ENCODE measurements around the gene MKI67.

The MKI67 gene

DNA sequence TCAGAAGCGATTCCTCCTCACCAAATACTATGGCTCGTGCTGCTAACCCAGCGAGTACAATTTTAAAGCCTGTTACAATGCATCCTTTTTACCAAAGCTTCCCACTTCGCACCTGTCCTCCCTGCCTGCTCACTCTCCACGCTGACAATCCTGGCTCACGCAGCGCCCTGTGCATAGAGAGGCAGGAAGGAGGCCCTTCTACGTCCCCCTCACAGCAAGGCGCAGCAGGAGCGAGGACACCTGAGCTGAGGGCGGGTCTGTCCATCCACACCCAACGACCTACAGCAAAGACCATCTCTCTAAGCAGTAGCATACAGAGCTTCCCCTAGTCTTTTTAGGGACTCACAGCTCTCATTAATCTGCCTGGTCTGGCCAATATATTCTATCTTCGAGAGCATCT, 46.0 kb downstream of the MKI67 start:
- DNase-seq = no peak

- peak; percentile 40 for DNase-seq
These were observed 47.9 kb downstream of the MKI67 start for GRCh38 chr10:128078136-128078969.

DNA sequence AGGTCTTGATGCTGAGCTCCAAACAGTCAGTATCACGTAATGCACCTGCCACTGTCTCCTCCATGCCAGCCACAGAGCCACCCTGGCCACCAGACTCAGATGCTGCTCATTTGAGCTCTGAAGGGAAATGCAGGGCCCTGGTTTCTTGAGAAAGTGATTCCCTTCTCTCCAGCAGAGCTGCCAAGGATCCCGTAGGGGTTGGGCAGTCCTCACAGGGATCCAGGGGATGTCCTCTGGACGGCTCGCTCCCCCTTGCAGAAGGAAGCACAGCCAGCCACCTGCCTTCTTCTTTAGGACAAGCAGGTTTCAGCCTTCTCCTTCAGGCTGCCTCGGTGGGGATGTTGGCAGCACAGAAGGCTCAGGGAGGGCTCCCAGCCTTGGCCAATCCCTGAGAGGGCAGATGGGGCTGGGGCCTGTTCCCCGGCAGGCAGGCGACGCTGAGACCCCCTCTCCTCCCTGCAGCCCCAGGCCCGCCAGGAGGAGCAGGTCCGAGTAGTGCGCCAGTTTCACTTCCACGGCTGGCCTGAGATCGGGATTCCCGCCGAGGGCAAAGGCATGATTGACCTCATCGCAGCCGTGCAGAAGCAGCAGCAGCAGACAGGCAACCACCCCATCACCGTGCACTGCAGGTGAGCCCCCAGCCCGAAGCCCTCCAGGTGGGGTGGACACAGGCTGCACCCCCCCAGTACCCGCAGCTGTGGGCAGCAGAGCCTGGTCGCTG, 48.9 kb downstream of the MKI67 start:
- no peak for DNase-seq

GRCh38 chr10:128074589-128074988, 51.6 kb downstream of the MKI67 start:
- no peak for DNase-seq

- no peak for DNase-seq
These were observed 52.3 kb downstream of the MKI67 start for GRCh38 chr10:128073890-128074289.

GRCh38 chr10:128072941-128073645, 53.1 kb downstream of the MKI67 start:
- no peak for DNase-seq

- no peak for DNase-seq
These were observed 54.2 kb downstream of the MKI67 start for GRCh38 chr10:128072046-128072445.

DNA sequence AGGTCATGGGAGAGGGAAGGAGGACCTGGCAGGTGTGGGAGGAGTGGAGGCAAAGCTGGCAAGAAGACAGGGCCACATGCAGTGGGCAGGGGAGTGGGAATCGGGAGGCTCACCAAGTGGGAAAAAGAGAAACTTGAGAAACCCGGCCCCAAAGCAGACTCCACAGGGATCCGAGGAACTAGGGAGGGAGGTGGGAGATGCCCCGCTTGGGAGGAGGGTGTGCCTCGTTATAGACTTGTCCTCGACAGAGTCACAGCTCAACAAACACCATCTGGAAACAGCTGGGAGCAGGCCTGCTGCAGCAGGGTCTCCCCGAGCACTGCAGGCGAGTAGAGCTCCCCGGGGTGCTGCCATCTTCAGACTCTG, 54.8 kb downstream of the MKI67 start:
- DNase-seq = no peak

GRCh38 chr10:128070721-128071416, 55.4 kb downstream of the MKI67 start:
- no peak for DNase-seq

- no peak for DNase-seq
These were observed 56.1 kb downstream of the MKI67 start for GRCh38 chr10:128070161-128070560.

DNA sequence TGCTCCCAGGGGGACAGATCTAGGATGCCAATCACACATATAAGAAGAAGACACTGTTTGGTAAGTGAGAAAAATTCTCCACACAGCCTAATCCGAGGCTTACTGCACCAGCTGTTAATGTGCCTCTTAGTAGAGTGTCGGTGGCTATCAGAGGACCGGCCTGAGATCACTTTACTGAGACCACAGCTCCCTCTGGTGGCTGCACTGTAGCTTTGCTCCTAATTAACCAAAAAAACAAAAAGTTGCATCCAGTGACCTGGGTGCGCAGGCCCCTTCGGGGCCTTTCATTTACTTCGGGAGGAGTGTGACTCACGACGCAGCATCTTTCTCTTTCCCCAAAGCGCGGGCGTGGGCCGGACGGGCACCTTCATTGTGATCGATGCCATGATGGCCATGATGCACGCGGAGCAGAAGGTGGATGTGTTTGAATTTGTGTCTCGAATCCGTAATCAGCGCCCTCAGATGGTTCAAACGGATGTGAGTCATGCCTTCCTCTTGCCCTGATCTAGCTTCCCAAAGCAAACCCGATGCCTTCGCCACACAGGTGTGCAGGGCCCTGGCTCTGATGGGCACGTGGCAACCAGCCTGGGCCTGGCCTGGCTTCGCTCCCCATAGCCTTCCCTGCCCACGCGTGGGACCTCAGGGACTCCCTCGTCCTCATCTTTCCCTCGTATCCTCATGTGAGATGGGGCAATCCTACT, 56.7 kb downstream of the MKI67 start:
- peak; percentile 81 for DNase-seq

DNA sequence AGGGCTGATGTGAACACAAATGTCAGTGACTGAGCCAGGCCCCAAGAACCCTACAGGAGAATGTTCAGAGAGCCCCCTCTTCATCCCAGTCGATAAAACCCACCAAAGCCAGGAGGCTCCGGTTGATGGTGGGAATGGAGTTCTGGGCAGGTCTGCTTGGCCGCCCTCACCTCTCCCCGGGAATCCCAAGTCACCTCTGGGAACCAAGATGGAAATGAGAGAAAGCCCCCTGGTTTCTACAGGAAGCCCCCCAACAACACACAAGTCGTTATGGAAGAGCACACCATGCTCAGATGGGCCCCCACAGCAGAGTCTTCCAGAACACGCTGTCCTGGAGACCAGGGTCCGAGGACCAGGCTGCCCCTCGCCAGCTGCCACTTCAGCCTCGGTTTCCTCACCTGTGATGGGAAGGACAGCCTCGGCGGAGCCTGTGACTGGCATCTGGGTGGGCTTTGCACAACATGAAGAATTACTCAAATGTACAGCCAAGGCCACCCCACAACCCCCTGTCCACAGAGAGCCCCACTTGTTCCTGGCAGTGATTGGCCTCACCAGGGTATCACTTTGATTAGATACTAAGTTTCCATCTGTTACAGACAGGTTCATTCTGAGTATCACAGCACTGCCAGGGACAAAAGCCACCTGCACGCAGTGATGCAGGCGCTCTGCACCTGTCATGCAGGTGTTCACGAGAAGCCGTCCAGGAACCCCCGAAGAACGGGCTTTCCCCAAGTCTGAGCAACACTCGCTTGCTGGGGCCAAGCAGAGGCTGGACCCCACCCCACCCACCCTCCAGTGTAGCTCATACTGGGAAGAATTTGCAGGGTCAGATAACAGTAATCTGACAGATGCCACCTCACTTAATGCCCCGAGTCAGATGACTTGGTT, 57.6 kb downstream of the MKI67 start:
- no peak for DNase-seq

DNA sequence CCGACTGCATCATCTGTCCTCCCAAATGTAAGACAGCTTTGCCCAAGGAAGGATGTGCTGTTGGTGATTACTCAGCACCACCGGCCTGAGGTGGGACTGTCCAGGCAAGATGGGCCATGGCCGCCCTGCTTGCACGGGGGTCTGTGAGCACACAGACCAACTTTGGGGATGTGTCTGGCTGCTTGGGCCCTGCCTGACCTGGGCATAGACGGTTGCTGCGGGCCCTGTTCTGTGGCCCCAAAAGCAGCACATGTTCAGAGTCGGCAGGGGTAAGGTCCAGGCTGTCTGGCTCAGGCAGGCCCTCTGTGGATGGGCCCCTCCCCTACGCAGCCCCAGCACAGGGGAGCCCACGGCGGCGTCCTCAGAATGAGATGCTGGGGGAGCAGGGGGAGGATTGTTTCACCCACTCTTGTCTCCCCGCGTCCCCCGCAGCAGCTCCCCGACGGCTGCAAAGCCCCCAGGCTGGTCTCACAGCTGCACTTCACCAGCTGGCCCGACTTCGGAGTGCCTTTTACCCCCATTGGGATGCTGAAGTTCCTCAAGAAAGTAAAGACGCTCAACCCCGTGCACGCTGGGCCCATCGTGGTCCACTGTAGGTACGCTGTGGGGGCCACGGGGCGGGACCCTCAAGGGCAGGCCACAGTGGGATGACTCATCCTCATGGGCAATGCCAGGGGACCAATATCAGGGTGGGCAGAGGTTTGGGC, 58.4 kb downstream of the MKI67 start:
- no peak for DNase-seq

GRCh38 chr10:128066870-128067382, 59.3 kb downstream of the MKI67 start:
- DNase-seq = no peak

DNA sequence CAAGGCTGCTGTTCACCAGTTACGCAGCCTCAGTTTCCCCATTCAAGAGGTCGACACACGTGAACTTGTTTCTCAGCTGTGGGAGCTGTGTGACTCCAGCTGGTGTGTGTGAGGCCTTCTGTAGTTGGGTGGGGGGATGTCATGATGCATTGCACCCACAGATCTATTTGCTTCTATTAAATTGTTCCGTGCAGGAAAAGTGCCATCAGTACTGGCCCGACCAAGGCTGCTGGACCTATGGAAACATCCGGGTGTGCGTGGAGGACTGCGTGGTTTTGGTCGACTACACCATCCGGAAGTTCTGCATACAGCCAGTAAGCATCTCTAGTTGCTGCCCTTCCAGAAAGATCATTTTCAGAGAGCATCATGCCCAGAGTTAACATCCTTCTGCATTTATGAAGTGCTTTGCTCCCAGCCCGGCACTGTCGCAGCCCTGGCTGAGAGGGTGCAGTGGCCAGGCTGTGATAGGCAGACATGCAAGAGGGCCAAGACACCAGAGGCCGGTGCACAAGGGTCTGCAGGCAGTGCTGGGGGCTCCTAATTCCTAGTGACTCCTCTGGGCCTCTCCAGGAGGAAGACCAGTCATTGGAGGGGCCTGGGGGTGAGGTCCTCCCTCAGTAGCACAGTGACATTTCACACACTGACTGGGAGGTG, 60.2 kb downstream of the MKI67 start:
- no peak for DNase-seq

GRCh38 chr10:128064970-128065580, 61.1 kb downstream of the MKI67 start:
- DNase-seq = no peak

DNA sequence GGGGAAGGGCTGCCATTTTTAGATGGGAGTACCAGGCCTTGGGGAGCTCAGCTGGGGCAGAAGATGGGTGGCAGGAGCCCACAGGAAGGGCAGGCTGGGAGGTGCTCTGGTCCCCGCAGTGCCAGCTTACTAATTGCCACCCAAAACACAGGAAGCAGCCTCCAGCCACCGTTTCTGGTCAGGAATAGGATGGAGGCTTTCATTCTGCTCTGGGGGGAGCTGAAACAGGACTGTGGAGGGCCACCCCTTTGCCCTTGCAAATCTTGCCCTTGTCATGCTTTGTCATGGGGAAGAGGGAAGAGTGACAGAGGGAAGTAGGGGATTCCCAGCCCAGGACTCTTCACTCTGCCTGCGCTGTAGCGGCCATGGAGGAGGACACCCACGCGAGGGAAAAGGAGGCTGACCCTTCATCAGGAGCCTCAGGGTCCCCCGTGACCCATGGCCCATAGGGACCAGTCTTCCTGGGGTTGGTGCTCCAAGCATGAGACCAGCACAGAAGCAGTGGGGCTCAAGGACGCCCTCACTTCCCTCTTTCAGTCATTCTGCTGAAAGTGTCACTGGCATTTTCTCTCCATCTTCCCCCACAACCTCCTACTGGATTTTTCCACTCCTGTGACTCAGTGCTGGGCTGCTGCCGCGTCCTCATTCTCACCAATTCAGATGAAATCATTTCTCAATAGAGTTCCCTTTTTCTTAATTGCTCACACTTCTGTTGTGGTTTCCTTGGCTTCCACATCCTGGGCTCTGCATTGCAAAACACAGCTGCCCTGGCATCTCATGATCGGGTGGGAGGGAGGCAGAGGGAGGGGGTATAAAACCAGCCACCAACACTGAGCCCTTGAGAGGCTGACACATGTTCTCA, 61.9 kb downstream of the MKI67 start:
- DNase-seq = peak; percentile 97

DNA sequence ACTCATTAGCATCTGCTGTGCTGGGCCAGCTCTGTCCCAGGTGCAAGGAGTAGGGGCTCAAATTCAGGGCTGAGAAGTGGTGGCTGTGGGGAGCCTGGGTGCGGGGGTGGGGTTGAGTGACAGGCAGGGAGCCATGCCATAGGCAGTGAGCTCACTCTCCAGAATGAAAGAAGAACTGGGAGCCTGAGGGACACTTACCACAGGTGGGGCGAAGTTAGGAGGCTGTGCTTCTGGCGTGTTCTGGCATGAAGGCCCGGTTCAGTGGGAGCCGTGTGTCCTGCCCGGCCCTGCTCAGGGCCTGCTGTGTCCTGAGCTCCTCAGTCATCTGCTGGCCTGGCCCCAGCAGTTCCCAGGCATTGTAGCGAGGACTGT, 62.5 kb downstream of the MKI67 start:
- peak; percentile 67 for DNase-seq
